HG02642 (cell line): ENCODE measurements around the gene MKS1.

Source experiments
- ATAC-seq: cut with Tn5 transposase; IDR thresholded peaks from one replicate; pipeline ENCODE4 v1.9.1; 2021; ENCODE audit warnings: mild to moderate bottlenecking; ENCODE audit not compliant: unreplicated experiment, poor library complexity

The MKS1 gene

DNA sequence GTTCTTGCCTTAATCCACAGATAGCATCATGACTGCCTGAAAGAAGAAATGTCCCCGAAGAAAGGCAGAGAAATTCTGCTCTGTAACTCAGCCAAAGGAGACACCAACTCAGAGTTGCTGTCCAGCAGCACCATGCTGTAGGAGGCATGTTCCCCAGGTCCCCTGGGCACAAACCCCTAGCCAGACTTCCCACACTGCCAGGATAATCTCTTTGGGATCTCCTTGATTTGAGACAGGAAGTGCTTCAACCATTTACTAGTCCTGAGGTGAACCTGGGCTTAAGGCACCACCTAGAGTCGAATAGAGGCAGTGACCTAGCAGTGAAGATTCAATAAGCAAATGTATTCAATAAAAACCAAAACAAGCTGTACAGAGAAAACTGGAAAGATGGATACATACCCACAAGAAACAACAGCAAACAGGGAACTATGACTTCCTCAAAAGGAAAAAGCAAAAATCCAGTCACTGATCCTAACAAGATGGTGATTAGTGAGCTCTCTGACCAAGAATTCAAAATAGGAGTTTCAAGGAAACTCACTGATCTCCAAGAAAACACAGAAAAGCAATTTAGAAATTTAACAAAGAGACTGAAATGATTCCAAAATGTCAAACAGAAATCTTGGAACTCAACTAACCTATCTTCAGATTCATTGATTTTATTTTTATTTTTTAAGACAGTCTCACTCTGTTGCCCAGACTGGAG, 46.5 kb downstream of the MKS1 start:
- ATAC-seq: no peak

DNA sequence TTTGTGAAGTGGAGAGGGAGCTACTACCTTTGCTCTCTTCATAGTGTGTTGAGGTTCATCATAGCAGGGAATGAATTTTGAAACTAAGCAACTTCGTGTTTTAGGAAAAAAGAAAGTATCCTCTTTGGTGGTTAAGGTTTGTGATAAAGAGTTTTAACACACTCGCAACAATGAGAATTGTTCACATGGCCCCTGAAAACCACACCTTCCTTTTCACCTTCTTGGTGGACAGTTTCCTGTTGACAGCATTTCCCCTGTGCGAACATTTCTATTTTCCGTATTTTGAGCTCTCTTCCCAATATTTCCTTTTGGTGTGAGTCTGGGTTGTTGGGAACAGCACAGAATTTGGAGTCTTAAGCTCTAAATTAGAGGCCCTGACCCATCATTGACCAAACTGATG, 48.4 kb downstream of the MKS1 start:
- no peak for ATAC-seq

DNA sequence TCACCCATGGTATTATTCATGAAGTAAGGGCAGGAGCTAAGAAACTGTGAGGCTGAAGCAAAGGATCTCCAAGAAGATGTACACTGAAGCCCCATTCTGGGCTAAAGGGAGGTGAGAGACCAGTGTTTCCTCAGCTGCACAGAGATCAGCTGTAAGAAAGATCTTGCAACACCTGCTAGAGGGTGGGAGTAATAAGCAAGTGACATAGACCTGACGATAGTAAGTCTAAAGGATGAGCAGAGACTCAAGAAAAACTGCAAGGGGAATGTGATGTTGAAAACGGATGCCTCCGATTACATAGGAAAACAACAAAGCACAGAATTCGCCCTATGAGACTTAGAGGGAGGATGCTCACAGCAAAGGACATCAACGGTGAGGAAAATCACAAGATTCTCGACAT, 52.4 kb downstream of the MKS1 start, which contains the start of gene OR4D2:
Gene OR4D2, plus strand, starts transcription at position 301 of the 400 bp plus-strand sequence. CDS start 2,674 bp downstream, outside the sequence.
- no peak for ATAC-seq

DNA sequence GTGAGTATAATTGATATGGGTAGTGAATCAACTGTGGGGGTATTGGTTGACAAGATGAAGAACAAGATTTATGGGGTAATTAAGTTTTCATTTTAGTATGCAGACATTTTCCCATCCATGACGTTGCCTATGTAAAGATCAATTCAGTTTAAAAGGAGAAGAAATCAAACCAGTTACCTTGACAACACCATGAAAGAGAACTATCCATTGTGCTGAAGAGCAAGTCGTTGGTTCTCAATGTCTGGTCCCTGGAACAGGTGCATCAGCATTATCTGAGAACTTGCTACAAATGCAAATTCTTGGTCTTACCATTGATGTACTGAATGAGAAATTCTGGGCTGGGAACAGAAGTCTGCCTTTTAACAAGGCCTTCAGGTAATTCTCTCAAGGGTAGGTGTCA, 53.1 kb downstream of the MKS1 start:
- no peak for ATAC-seq

DNA sequence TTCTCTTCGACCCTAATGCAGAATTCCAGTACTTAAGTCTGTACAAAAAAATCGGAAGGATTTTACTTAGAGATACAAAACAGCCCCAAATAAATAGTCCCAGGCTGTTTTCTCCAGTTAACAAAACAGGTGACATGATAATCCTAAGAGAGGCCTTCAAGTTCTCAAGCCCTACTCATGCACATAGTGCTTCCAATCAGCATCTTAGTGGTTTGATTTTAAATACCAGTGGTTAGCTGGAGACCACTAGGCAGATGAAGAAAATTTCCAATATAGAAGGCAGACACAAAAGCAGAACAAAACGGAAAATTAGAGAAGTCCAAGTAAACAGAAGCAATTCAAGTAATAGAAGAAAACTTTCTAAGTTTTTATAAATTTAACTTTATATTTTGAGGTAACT, 57.5 kb downstream of the MKS1 start:
- ATAC-seq: no peak

DNA sequence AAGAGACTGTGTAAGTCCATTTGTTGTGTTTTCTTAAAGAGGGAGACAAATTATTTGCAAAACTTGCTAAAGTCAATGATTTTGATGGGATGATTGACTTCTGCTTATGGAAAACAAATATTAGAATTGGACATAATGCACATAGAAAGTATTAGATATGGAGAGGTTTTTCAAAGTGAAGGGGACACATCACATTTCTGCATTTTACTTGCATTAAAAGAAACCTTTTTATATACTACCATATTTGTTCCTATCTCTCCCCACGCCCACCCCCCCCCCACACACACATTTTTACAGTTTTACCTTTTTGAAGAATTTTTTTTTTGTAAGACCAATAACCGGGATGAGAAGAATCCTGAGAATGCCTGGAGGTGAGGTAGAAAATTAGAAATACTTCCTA, 60.9 kb downstream of the MKS1 start:
- ATAC-seq: no peak

DNA sequence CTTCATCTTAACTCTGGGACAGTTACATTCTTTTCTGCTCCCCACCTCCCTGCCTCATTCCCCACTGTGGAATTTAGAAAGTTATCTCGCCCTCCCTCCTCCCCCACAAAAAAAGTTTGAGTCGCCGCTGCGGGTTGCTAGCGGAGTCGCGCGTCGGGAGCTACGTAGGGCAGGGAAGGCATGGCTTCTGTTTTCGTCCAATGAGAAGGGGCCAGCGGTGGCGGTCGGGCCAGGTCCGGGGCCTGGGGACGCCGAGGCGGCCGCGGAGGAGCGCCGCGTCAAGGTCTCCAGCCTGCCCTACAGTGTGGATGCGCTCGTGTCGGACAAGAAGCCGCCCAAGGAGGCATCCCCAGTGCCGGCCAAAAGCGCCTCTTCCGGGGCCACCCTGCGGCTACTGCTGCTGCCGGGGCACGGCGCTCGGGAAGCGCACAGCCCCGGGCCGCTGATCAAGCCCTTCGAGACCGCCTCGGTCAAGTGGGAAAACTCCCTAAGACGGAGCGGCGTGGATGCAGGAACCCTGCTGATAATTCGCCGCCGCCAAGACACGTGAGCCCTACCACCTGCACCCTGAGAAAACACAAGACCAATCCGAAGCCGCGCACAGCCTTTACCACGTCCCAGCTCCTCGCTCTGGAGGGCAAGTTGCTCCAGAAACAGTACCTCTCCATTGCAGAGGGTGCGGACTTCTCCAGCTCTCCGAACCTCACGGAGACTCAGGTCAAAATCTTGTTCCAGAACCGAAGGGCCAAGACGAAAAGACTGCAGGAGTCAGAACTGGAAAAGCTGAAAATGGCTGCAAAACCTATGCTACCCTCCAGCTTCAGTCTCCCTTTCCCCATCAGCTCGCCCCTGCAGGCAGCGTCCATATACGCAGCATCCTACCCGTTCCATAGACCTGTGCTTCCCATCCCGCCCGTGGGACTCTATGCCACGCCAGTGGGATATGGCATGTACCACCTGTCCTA, 61.9 kb downstream of the MKS1 start:
- ATAC-seq: no peak
